ENCODE data around the gene CDC37. TPM values are rescaled to one million over a fixed set of nuclear protein-coding genes. Genes with fewer than 3 reads are reported as not detected.

Gene CDC37
- total RNA-seq, 1 donor from 2014 or later = 159 TPM

GRCh38 chr19:10422046-10422461 lies 18.7 kb upstream of the CDC37 start:
- DNase-seq (ENCODE audit: low spot score in 2 of 2, unreplicated experiment in 2 of 2) = no peak
- Mint-ChIP-seq H3K27ac (no peak overlapping the region), H3K4me3 (peak overlapping the region; percentile 32), H3K4me1 (peaks cover 29% of the 10 kb centered on the region), H3K36me3 (no peaks in the 10 kb centered on the region), H3K9me3 (no peaks in the 10 kb centered on the region), H3K27me3 (ENCODE audit: low read depth) (peaks cover 92% of the 10 kb centered on the region)
- TF ChIP-seq, protein P1, sequence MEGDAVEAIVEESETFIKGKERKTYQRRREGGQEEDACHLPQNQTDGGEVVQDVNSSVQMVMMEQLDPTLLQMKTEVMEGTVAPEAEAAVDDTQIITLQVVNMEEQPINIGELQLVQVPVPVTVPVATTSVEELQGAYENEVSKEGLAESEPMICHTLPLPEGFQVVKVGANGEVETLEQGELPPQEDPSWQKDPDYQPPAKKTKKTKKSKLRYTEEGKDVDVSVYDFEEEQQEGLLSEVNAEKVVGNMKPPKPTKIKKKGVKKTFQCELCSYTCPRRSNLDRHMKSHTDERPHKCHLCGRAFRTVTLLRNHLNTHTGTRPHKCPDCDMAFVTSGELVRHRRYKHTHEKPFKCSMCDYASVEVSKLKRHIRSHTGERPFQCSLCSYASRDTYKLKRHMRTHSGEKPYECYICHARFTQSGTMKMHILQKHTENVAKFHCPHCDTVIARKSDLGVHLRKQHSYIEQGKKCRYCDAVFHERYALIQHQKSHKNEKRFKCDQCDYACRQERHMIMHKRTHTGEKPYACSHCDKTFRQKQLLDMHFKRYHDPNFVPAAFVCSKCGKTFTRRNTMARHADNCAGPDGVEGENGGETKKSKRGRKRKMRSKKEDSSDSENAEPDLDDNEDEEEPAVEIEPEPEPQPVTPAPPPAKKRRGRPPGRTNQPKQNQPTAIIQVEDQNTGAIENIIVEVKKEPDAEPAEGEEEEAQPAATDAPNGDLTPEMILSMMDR (IDR thresholded peaks at IDR 0.05; ENCODE audit: unreplicated experiment) = no peak

GRCh38 chr19:10421240-10422045 lies 18.1 kb upstream of the CDC37 start:
- DNase-seq (ENCODE audit: low spot score in 2 of 2, unreplicated experiment in 2 of 2) = no peak
- Mint-ChIP-seq H3K36me3 (no peaks in the 10 kb centered on the region), H3K9me3 (no peaks in the 10 kb centered on the region), H3K27me3 (ENCODE audit: low read depth) (peaks cover 92% of the 10 kb centered on the region), H3K4me1 (peaks cover 32% of the 10 kb centered on the region), H3K27ac (no peak overlapping the region), H3K4me3 (peak overlapping the region; percentile 46)
- TF ChIP-seq, protein P1 (IDR thresholded peaks at IDR 0.05; ENCODE audit: unreplicated experiment) = no peak

GRCh38 chr19:10420444-10421239 lies 17.3 kb upstream of the CDC37 start, which contains the start of gene PDE4A:
Gene PDE4A (plus strand): TSS chr19:10420538. CDS start chr19:10420765, 227 bp downstream.
- H3K4me3 Mint-ChIP-seq = peak within 1 kb of the TSS; percentile 47
- no peak within 1 kb of the TSS for H3K27ac Mint-ChIP-seq
- H3K4me1 Mint-ChIP-seq = peaks cover 32% of the 10 kb centered on the region
- no peaks in the 10 kb centered on the region for H3K36me3 Mint-ChIP-seq
- H3K27me3 Mint-ChIP-seq (ENCODE audit: low read depth) = peaks cover 92% of the 10 kb centered on the region
- DNase-seq (ENCODE audit: low spot score in 2 of 2, unreplicated experiment in 2 of 2) = no peak
- TF ChIP-seq, protein P1 (IDR thresholded peaks at IDR 0.05; ENCODE audit: unreplicated experiment) = peak; percentile 34
- H3K9me3 Mint-ChIP-seq = no peaks in the 10 kb centered on the region

DNA sequence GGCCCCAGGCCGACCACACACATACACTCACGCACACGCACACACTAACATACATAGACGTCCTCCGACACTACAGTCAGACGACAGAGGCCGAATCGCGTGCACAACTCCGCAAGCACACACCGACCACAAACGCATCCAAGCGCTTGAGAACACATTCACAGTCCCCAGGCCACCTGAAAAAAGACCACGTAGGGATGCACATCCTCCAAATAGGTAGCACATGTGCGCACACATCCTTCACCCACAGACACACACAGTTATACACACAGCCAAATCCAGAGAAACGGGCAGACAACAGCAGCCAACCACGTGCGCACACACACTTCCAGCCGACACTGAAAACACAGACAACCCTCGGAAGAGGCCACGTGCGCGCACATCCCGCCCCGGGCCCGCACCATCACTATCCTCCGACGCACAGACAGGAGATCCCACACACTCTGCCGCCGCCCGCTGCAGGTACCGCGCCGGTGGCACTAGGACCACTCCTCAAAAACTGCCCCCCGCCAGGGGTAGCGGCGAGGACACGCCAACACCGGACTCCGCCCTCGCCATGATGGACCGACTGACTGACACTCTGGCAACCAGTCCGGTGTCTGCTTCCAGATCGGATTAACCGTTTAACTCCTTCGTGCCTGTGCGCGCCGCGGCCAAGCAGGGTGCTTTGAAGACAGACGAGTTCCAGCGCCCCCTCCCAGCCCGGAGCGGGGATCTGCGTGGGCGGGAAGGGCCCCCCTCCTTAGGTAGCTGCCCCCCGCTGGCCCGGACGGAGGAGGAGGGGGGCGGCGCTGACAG lies 16.5 kb upstream of the CDC37 start:
- no peak overlapping the region for H3K27ac Mint-ChIP-seq
- H3K4me1 Mint-ChIP-seq = peaks cover 32% of the 10 kb centered on the region
- peak in 1 of 2 experiments; percentile 60 for DNase-seq (ENCODE audit: low spot score in 2 of 2, unreplicated experiment in 2 of 2)
- no peaks in the 10 kb centered on the region for H3K36me3 Mint-ChIP-seq
- no peaks in the 10 kb centered on the region for H3K9me3 Mint-ChIP-seq
- TF ChIP-seq, protein P1 (IDR thresholded peaks at IDR 0.05; ENCODE audit: unreplicated experiment) = no peak
- peak overlapping the region; percentile 47 for H3K4me3 Mint-ChIP-seq
- H3K27me3 Mint-ChIP-seq (ENCODE audit: low read depth) = peaks cover 92% of the 10 kb centered on the region

DNA sequence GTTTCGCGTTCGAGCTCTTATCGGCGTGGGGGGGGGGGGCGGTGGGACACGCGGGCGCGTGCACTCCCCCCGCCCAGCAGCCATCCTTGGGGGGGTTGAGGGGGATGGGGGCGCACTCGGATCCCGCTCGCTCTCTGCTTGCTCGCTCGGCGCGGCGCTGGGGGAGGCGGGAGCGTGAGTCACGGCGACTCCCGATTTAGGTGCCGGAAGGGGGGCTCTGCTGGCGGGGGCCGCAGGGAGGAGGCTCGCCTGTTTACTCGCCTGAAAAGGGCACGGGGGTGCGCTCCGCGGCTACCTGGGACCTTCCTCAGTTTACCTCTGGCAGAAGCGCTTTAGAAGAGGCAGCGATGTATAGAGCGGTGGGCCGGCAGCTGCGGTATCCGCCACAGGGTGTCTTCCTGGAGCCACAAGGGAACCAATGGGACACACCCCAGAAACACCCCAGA lies 15.9 kb upstream of the CDC37 start:
- peaks cover 90% of the 10 kb centered on the region for H3K27me3 Mint-ChIP-seq (ENCODE audit: low read depth)
- H3K9me3 Mint-ChIP-seq = no peaks in the 10 kb centered on the region
- H3K4me1 Mint-ChIP-seq = peaks cover 30% of the 10 kb centered on the region
- DNase-seq (ENCODE audit: low spot score in 2 of 2, unreplicated experiment in 2 of 2) = no peak
- TF ChIP-seq, protein P1 (IDR thresholded peaks at IDR 0.05; ENCODE audit: unreplicated experiment) = no peak
- peak overlapping the region; percentile 47 for H3K4me3 Mint-ChIP-seq
- no peak overlapping the region for H3K27ac Mint-ChIP-seq
- H3K36me3 Mint-ChIP-seq = no peaks in the 10 kb centered on the region
